LoVo (cell line): ENCODE data around the gene BTC.
"Not testable (repeated sequence)": the region's sequence is repeated elsewhere in the genome, so short reads cannot be mapped to it uniquely, and the experiment has no call there.

Source experiments
- DNase-seq: peaks from one replicate; pipeline ENCODE4 v3.0.0-alpha.2; 2016; ENCODE audit warnings: low spot score

The BTC gene

GRCh38 chr4:74794382-74795010 is at the start of gene BTC:
Gene BTC (minus strand): TSS chr4:74794523. CDS start chr4:74794325, 198 bp downstream.
- peak; percentile 78 for DNase-seq

- DNase-seq = no peak
These were observed 46.7 kb upstream of the BTC start for GRCh38 chr4:74840936-74841509.

- no peak for DNase-seq
These were observed 44.5 kb upstream of the BTC start for GRCh38 chr4:74838746-74839370.

- DNase-seq = no peak
These were observed 36.6 kb upstream of the BTC start for GRCh38 chr4:74830928-74831327.

GRCh38 chr4:74823194-74823593 is 28.9 kb upstream of the BTC start:
- no peak for DNase-seq

- DNase-seq = no peak
These were observed 28.3 kb upstream of the BTC start for GRCh38 chr4:74822603-74823002.

GRCh38 chr4:74821541-74821940 is 27.2 kb upstream of the BTC start:
- no peak for DNase-seq

GRCh38 chr4:74814052-74814451 is 19.7 kb upstream of the BTC start:
- no peak for DNase-seq

- DNase-seq = not testable (repeated sequence)
These were observed 17.7 kb upstream of the BTC start for GRCh38 chr4:74812056-74812455.

GRCh38 chr4:74805601-74806000 is 11.3 kb upstream of the BTC start:
- DNase-seq = no peak

GRCh38 chr4:74800310-74800709 is 6.0 kb upstream of the BTC start:
- DNase-seq = no peak

GRCh38 chr4:74796631-74797030 is 2.3 kb upstream of the BTC start:
- no peak for DNase-seq

- peak; percentile 70 for DNase-seq
These were observed 454 bp downstream of the BTC start for GRCh38 chr4:74793757-74794381.

- no peak for DNase-seq
These were observed 3.7 kb downstream of the BTC start for GRCh38 chr4:74790652-74791051.

GRCh38 chr4:74789518-74789917 is 4.8 kb downstream of the BTC start:
- DNase-seq = no peak

GRCh38 chr4:74777531-74777930 is 16.8 kb downstream of the BTC start:
- DNase-seq = no peak

- DNase-seq = no peak
These were observed 21.5 kb downstream of the BTC start for GRCh38 chr4:74772783-74773182.

GRCh38 chr4:74772106-74772505 is 22.2 kb downstream of the BTC start:
- no peak for DNase-seq

- DNase-seq = peak; percentile 16
These were observed 24.0 kb downstream of the BTC start for GRCh38 chr4:74770226-74770910.

- DNase-seq = peak; percentile 82
These were observed 25.3 kb downstream of the BTC start for GRCh38 chr4:74768857-74769525.

GRCh38 chr4:74764119-74764518 is 30.2 kb downstream of the BTC start:
- no peak for DNase-seq

GRCh38 chr4:74758551-74759145 is 35.7 kb downstream of the BTC start:
- DNase-seq = no peak
